Fibroblast of lung (primary cell): ENCODE results near the gene MYO1A. TPM values are rescaled to one million over a fixed set of nuclear protein-coding genes. Genes with fewer than 3 reads are reported as not detected.

ENCODE experiments used
- DNase-seq, 2 donors: peaks; one replicate each; pipeline versions ENCODE4 v3.0.0 to v3.0.0-alpha.2; 2010; ENCODE audit warnings: low read depth in 2 of 2
- H2AFZ ChIP-seq: 2 replicates; pipeline ENCODE4 v1.5.1; 2012; ENCODE audit warnings: low read length, control low read depth, inconsistent platforms
- H3K27ac ChIP-seq: 2 replicates; pipeline ENCODE4 v1.5.1; 2011; ENCODE audit warnings: low read length, control low read depth; ENCODE audit not compliant: insufficient read depth
- H3K27me3 ChIP-seq: 2 replicates; pipeline ENCODE4 v1.5.1; 2011; ENCODE audit warnings: mild to moderate bottlenecking, low read length; ENCODE audit not compliant: control insufficient read depth, insufficient read depth
- H3K36me3 ChIP-seq: 2 replicates; pipeline ENCODE4 v1.5.1; 2011; ENCODE audit warnings: low read length; ENCODE audit not compliant: control insufficient read depth, insufficient read depth
- H3K4me1 ChIP-seq: 2 replicates; pipeline ENCODE4 v1.5.1; 2011; ENCODE audit warnings: low read length; ENCODE audit not compliant: control insufficient read depth, insufficient read depth; ENCODE audit errors: extremely low read depth
- H3K4me2 ChIP-seq: 2 replicates; pipeline ENCODE4 v1.5.1; 2011; ENCODE audit warnings: low read length, control low read depth; ENCODE audit not compliant: insufficient read depth; ENCODE audit errors: extremely low read depth
- H3K4me3 ChIP-seq, 4 experiments: fragments of 200-600 bp in 1 of 4; sonication (generic) in 1 of 4; replicated peaks in 1 of 4; 2 replicates each; pipeline ENCODE4 v1.5.1; 2011 to 2016; ENCODE audit warnings: low read length in 4 of 4, low read depth in 3 of 4, mild to moderate bottlenecking in 3 of 4, control low read depth in 2 of 4, inconsistent platforms in 1 of 4, mixed read lengths in 1 of 4; ENCODE audit not compliant: insufficient read depth in 1 of 4; ENCODE audit errors: control extremely low read depth in 1 of 4
- H3K79me2 ChIP-seq: 2 replicates; pipeline ENCODE4 v1.5.1; 2012; ENCODE audit warnings: mild to moderate bottlenecking, low read length, inconsistent platforms; ENCODE audit not compliant: control insufficient read depth, insufficient read depth
- H3K9ac ChIP-seq: 2 replicates; pipeline ENCODE4 v1.5.1; 2011; ENCODE audit warnings: mild to moderate bottlenecking, low read length, control low read depth; ENCODE audit not compliant: insufficient read depth
- H3K9me3 ChIP-seq: 2 replicates; pipeline ENCODE4 v1.5.1; 2012; ENCODE audit warnings: low read depth, low read length; ENCODE audit not compliant: control insufficient read depth, insufficient read depth
- H4K20me1 ChIP-seq: 2 replicates; pipeline ENCODE4 v1.5.1; 2011; ENCODE audit warnings: low read length; ENCODE audit not compliant: control insufficient read depth, insufficient read depth; ENCODE audit errors: extremely low read depth
- CTCF ChIP-seq, 2 donors: IDR thresholded peaks in 1 of 2; conservative IDR thresholded peaks in 1 of 2; 1 replicate in 1 of 2; 2 replicates in 1 of 2; pipeline ENCODE4 v1.5.1; 2011 to 2012; ENCODE audit warnings: low read length in 2 of 2, control low read depth in 1 of 2, inconsistent platforms in 1 of 2, low read depth in 1 of 2, mild to moderate bottlenecking in 1 of 2
- EZH2 ChIP-seq: IDR thresholded peaks from 2 replicates; pipeline ENCODE4 v1.5.1; 2012; ENCODE audit warnings: low read length, control low read depth, mild to moderate bottlenecking; ENCODE audit errors: missing control alignments
- polyA plus RNA-seq, 2 donors: library from polyadenylated mRNA; depleted of rRNA in 1 of 2; stranded (reverse) in 1 of 2; unstranded in 1 of 2; fragments of >200 nt; gene quantifications; 2 replicates each; pipeline ENCODE4 v1.2.1, GENCODE V29; 2011 to 2012; ENCODE audit warnings: missing spikeins in 1 of 2
- total RNA-seq: library from RNA; depleted of rRNA; stranded (reverse); fragments of >200 nt; gene quantifications from 2 replicates; pipeline ENCODE4 v1.2.1, GENCODE V29; 2014

MYO1A gene
- total and polyA plus RNA-seq, 2 donors (not counting 1 experiment from before 2014, with no cell fraction given) = 0.01 to 0.17 TPM

GRCh38 chr12:57088354-57089270 is 38.7 kb upstream of the MYO1A start, which contains the start of gene NAB2:
Gene NAB2, plus strand, starts transcription at chr12:57089114. Its CDS starts 158 bp downstream, at chr12:57089272.
- H3K27ac ChIP-seq = peak within 1 kb of the TSS; percentile 99
- no peak for TF ChIP-seq EZH2
- no peaks in the 10 kb centered on the region for H4K20me1 ChIP-seq
- no peaks in the 10 kb centered on the region for H3K27me3 ChIP-seq
- H3K9me3 ChIP-seq = no peaks in the 10 kb centered on the region
- H2AFZ ChIP-seq = no peak within 1 kb of the TSS
- peak within 1 kb of the TSS; percentile 100 for H3K4me2 ChIP-seq
- H3K79me2 ChIP-seq = peaks cover 44% of the 10 kb centered on the region
- DNase-seq = peak; percentile 94 to 98
- H3K4me3 ChIP-seq = peak within 1 kb of the TSS; percentile 73 to 95 (median 83)
- peak within 1 kb of the TSS; percentile 86 for H3K9ac ChIP-seq
- peaks cover 25% of the 10 kb centered on the region for H3K4me1 ChIP-seq
- peaks cover 16% of the 10 kb centered on the region for H3K36me3 ChIP-seq

GRCh38 chr12:57087691-57088353 is 37.9 kb upstream of the MYO1A start:
- no peak overlapping the region for H2AFZ ChIP-seq
- peak overlapping the region; percentile 48 to 87 (median 58) for H3K4me3 ChIP-seq
- H3K4me1 ChIP-seq = peaks cover 19% of the 10 kb centered on the region
- no peaks in the 10 kb centered on the region for H4K20me1 ChIP-seq
- no peaks in the 10 kb centered on the region for H3K27me3 ChIP-seq
- H3K9ac ChIP-seq = peak overlapping the region; percentile 92
- no peaks in the 10 kb centered on the region for H3K9me3 ChIP-seq
- peak; percentile 96 to 97 for DNase-seq
- H3K4me2 ChIP-seq = peak overlapping the region; percentile 100
- peak overlapping the region; percentile 99 for H3K27ac ChIP-seq
- peaks cover 12% of the 10 kb centered on the region for H3K36me3 ChIP-seq
- TF ChIP-seq EZH2 (no peak), CTCF (conservative IDR thresholded peaks at IDR 0.05 in 1 of 2, IDR thresholded peaks at IDR 0.05 in 1 of 2; ENCODE audit: low read depth in 1 of 2, low read length in 2 of 2) (no peak)
- peaks cover 38% of the 10 kb centered on the region for H3K79me2 ChIP-seq

- peak overlapping the region; percentile 99 for H3K27ac ChIP-seq
- peaks cover 6% of the 10 kb centered on the region for H3K36me3 ChIP-seq
- peak overlapping the region; percentile 92 for H3K9ac ChIP-seq
- H3K27me3 ChIP-seq = no peaks in the 10 kb centered on the region
- peak overlapping the region; percentile 87 for H3K4me2 ChIP-seq
- H3K4me3 ChIP-seq = peak overlapping the region; percentile 75 to 92 (median 86)
- no peaks in the 10 kb centered on the region for H3K9me3 ChIP-seq
- H4K20me1 ChIP-seq = no peaks in the 10 kb centered on the region
- no peak overlapping the region for H2AFZ ChIP-seq
- H3K4me1 ChIP-seq = peaks cover 16% of the 10 kb centered on the region
- TF ChIP-seq CTCF (conservative IDR thresholded peaks at IDR 0.05 in 1 of 2, IDR thresholded peaks at IDR 0.05 in 1 of 2; ENCODE audit: low read depth in 1 of 2, low read length in 2 of 2) (no peak), EZH2 (no peak)
- DNase-seq = peak; percentile 89 to 90
- peaks cover 32% of the 10 kb centered on the region for H3K79me2 ChIP-seq
Measured at GRCh38 chr12:57087010-57087690, 37.2 kb upstream of the MYO1A start.
